ENCODE data around the gene CACNA2D2. TPM values are rescaled to one million over a fixed set of nuclear protein-coding genes. Genes with fewer than 3 reads are reported as not detected.

Gene CACNA2D2
- polyA plus RNA-seq, 3 donors: 13.9 to 16.1 (median 14.0) TPM

- DNase-seq (ENCODE audit: low read depth in 3 of 3, low spot score in 2 of 3): no peak
These were observed 32.8 kb downstream of the CACNA2D2 start for GRCh38 chr3:50470658-50471057.

- no peak for DNase-seq (ENCODE audit: low read depth in 3 of 3, low spot score in 2 of 3)
These were observed 35.5 kb downstream of the CACNA2D2 start for GRCh38 chr3:50467919-50468318.

GRCh38 chr3:50466177-50466576, 37.3 kb downstream of the CACNA2D2 start:
- DNase-seq (ENCODE audit: low read depth in 3 of 3, low spot score in 2 of 3): no peak

- DNase-seq (ENCODE audit: low read depth in 3 of 3, low spot score in 2 of 3): no peak
These were observed 38.9 kb downstream of the CACNA2D2 start for GRCh38 chr3:50464569-50464968.

GRCh38 chr3:50459785-50460184, 43.6 kb downstream of the CACNA2D2 start:
- no peak for DNase-seq (ENCODE audit: low read depth in 3 of 3, low spot score in 2 of 3)

GRCh38 chr3:50457988-50458387, 45.4 kb downstream of the CACNA2D2 start:
- DNase-seq (ENCODE audit: low read depth in 3 of 3, low spot score in 2 of 3): no peak

- no peak for DNase-seq (ENCODE audit: low read depth in 3 of 3, low spot score in 2 of 3)
These were observed 48.0 kb downstream of the CACNA2D2 start for GRCh38 chr3:50455161-50456018.

GRCh38 chr3:50454481-50455070, 48.9 kb downstream of the CACNA2D2 start:
- DNase-seq (ENCODE audit: low read depth in 3 of 3, low spot score in 2 of 3): no peak

- no peak for DNase-seq (ENCODE audit: low read depth in 3 of 3, low spot score in 2 of 3)
These were observed 49.5 kb downstream of the CACNA2D2 start for GRCh38 chr3:50453907-50454306.

GRCh38 chr3:50450209-50450921, 53.1 kb downstream of the CACNA2D2 start:
- DNase-seq (ENCODE audit: low read depth in 3 of 3, low spot score in 2 of 3): peak in 2 of 3 donors; percentile 37 to 49

- no peak for DNase-seq (ENCODE audit: low read depth in 3 of 3, low spot score in 2 of 3)
These were observed 54.5 kb downstream of the CACNA2D2 start for GRCh38 chr3:50448752-50449539.

- no peak for DNase-seq (ENCODE audit: low read depth in 3 of 3, low spot score in 2 of 3)
These were observed 56.1 kb downstream of the CACNA2D2 start for GRCh38 chr3:50447290-50447840.

- no peak for DNase-seq (ENCODE audit: low read depth in 3 of 3, low spot score in 2 of 3)
These were observed 57.5 kb downstream of the CACNA2D2 start for GRCh38 chr3:50445919-50446318.

GRCh38 chr3:50444782-50445181, 58.7 kb downstream of the CACNA2D2 start:
- DNase-seq (ENCODE audit: low read depth in 3 of 3, low spot score in 2 of 3): no peak

- DNase-seq (ENCODE audit: low read depth in 3 of 3, low spot score in 2 of 3): no peak
These were observed 59.2 kb downstream of the CACNA2D2 start for GRCh38 chr3:50444213-50444612.

GRCh38 chr3:50442945-50443579, 60.4 kb downstream of the CACNA2D2 start:
- peak in 1 of 3 donors; percentile 21 for DNase-seq (ENCODE audit: low read depth in 3 of 3, low spot score in 2 of 3)

GRCh38 chr3:50441424-50442217, 61.8 kb downstream of the CACNA2D2 start:
- DNase-seq (ENCODE audit: low read depth in 3 of 3, low spot score in 2 of 3): no peak

- peak in 1 of 3 donors; percentile 32 for DNase-seq (ENCODE audit: low read depth in 3 of 3, low spot score in 2 of 3)
These were observed 67.2 kb downstream of the CACNA2D2 start for GRCh38 chr3:50436114-50436674.

Measured in right renal cortex interstitium (tissue), 3 donors.